A375 (cell line): Measurements from ENCODE around the gene GINS3. TPM values are rescaled to one million over a fixed set of nuclear protein-coding genes. Genes with fewer than 3 reads are reported as not detected.

Experiments used
- small RNA-seq: library from RNA; depleted of rRNA; stranded (forward); fragments of <200 nt; gene quantifications from one replicate; pipeline ENCODE3, GENCODE V24; 2014
- total RNA-seq: library from RNA; depleted of rRNA; stranded (reverse); fragments of >200 nt; shearing (Covaris generic); gene quantifications from 2 replicates; pipeline ENCODE4 v1.2.3, GENCODE V29; 2014; rRNA removed

Gene GINS3
- total RNA-seq: 16.1 and 16.2 TPM in 2 replicates

GRCh38 chr16:58392215-58393137 is at the start of gene GINS3:
Gene GINS3 (plus strand): TSS chr16:58392471. CDS start chr16:58392602, 131 bp downstream.

Small RNAs within 50 kb of the gene (small RNA-seq; reads per million reads assigned to genes)
- gene RNU6-1110P (not detected), gene RNU6-269P (not detected)

Other genes starting within 250 kb of the GINS3 start
- 23.3 and 25.8 TPM in 2 replicates for gene CSNK2A2, start 194.4 kb upstream of the GINS3 start, total RNA-seq
- not detected in 2 replicates for gene PRSS54, start 97.4 kb upstream of the GINS3 start, total RNA-seq
- 10.3 and 21.8 TPM in 2 replicates for gene NDRG4, start 107.7 kb downstream of the GINS3 start, total RNA-seq
- 59.6 and 61.7 TPM in 2 replicates for gene SETD6, start 123.0 kb downstream of the GINS3 start, total RNA-seq
- gene CNOT1, start 237.4 kb downstream of the GINS3 start, total RNA-seq: 134 and 136 TPM in 2 replicates